ENCODE data around the gene COX14.
A peak's percentile ranks its signal among the peaks of the same experiment; 100 is the strongest.
"Not testable (repeated sequence)": the region's sequence is repeated elsewhere in the genome, so short reads cannot be mapped to it uniquely, and the experiment has no call there.

Gene COX14

GRCh38 chr12:50107416-50108268 is 4.4 kb upstream of the COX14 start:
- DNase-seq (ENCODE audit: low spot score): no peak

GRCh38 chr12:50109319-50109718 is 2.7 kb upstream of the COX14 start:
- DNase-seq (ENCODE audit: low spot score): no peak

DNA sequence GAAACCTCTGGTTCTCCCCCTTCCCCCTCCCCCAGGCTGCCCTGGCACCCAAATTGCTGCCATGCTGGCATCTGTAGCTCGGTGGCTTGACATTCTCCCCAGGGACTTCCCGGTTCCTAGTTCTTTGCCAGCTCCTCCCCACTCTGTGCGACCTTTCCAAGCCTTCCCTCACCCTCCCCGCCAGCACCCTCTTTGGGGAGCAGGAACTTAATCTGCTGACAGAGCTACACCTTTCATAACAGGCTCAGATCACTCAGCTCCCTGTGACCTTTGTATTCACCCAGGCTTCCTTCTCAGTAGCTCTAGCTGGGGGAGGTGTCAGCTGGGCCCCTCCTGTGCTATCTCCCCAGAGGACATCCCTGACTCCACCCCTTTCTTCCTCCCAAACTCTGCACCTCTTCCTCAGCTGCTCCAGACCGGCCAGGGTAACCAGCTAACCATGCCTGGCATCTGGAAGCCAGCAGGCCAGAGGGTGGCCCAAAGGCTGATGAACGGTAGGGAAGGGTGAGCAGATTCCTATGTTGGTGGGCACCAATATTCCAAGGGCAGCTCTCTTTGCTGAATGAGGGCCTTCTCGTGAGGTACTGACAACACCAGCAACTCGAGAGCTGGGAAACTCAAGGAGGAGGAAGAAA is 1.8 kb upstream of the COX14 start:
- DNase-seq (ENCODE audit: low spot score): peak; percentile 29

- DNase-seq (ENCODE audit: low spot score): peak; percentile 76
Measured at GRCh38 chr12:50110762-50111351, 1.2 kb upstream of the COX14 start.

- no peak for DNase-seq (ENCODE audit: low spot score)
Measured at GRCh38 chr12:50111395-50111692, 692 bp upstream of the COX14 start.

GRCh38 chr12:50112456-50113218 is 601 bp downstream of the COX14 start:
- DNase-seq (ENCODE audit: low spot score): peak; percentile 73

DNA sequence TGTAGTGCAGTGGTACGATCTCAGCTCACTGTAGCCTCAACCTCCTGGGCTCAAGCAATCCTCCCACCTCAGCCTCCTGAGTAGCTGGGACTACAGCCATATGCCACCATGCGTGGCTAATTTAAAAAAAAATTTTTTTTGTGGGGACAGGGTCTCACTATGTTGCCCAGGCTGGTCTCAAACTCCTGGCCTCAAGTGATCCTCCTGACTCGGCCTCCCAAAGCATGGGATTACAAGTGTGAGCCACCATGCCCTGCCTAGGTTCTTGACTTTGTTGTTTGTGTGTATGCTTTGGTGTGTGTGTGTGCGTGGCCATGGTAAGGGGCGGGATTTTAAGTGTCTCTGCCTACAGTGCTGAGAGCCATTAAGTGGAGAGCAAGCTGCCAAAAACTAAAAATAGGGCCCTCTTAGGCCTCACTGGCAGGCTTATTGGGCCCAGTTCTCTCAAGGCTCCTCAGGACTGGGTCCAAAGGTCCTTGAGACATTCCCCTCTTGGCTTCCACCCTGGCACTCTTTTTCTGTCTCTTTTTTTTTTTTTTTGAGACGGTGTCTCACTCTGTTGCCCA is 5.1 kb downstream of the COX14 start:
- DNase-seq (ENCODE audit: low spot score): no peak

DNA sequence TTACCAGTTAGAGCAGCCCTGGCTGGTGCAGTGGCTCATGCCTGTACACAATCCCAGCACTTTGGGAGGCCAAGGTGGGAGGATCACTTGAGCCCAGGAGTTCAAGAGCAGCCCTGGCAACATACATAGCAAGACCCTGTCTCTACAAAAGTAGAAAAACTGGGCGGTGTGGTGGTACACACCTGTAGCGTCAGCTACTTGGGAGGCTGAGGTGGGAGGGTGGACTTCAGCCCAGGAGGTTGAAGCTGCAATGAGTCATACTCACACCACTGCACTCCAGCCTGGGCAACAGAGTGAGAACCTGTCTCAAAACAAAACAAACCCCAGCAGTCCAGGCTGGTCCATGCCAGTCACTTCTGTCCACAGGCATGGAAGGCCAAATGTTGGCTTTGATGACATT is 7.4 kb downstream of the COX14 start:
- no peak for DNase-seq (ENCODE audit: low spot score)

DNA sequence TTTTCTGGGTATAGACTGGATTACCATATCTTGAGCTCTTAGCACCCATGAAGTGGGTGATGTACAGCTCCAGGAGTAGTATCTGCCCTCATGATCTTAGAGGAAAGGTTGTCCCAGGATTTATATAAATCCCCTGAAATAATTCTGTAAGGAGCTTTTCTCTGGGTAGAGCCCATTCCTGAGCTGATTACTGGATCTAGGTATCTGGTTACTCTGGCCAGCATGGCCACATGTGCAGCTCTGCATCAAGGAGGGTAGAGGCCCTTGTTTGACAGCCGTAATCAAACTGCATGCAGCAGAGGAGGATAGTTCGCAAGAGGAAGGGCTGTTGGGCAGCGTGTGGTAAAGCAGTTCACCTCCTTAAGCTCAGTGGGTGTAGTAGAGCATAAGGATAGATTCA is 8.5 kb downstream of the COX14 start:
- DNase-seq (ENCODE audit: low spot score): no peak

DNA sequence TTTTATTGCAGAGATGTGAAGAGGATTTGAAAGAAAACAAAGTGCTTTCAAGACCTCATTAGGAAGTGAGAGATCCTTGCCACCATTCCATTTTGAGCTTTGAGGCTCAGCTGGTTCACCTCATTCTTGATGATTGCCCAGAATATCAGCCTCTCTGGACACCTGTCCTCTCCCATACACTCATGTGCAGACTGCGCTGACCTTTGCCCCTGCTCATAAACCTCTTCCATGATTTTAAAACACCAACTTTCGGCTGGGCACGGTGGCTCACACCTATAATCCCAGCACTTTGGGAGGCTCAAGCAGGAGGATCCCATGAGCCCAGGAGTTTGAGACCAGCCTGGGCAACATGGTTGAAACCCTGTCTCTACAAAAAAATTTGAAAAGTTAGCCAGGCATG is 8.9 kb downstream of the COX14 start:
- DNase-seq (ENCODE audit: low spot score): no peak

GRCh38 chr12:50121641-50122040 is 9.6 kb downstream of the COX14 start:
- no peak for DNase-seq (ENCODE audit: low spot score)

GRCh38 chr12:50123203-50123602 is 11.2 kb downstream of the COX14 start:
- DNase-seq (ENCODE audit: low spot score): no peak

DNA sequence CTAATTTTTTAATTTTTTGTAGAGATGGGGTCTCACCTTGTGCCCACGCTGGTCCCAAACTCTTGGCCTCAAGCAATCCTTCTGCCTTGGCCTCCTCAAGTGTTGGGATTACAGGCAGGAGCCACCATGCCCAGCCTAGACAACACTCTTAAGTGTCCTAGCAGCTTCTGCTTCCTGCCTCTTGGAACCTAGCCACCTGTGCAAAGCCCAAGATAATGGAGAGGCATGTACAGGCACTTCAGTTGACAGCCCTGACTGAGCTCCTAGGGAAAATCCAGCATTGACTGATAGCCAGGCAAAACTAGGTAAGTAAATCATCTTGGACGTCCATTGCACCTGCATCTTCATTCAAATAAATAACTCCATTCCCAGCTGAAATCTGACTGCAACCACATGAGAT is 15.5 kb downstream of the COX14 start:
- no peak for DNase-seq (ENCODE audit: low spot score)

- DNase-seq (ENCODE audit: low spot score): no peak
Measured at GRCh38 chr12:50129290-50129689, 17.3 kb downstream of the COX14 start.

- DNase-seq (ENCODE audit: low spot score): no peak
Measured at GRCh38 chr12:50132505-50133135, 20.6 kb downstream of the COX14 start.

- no peak for DNase-seq (ENCODE audit: low spot score)
Measured at GRCh38 chr12:50142993-50143392, 31.0 kb downstream of the COX14 start.

DNA sequence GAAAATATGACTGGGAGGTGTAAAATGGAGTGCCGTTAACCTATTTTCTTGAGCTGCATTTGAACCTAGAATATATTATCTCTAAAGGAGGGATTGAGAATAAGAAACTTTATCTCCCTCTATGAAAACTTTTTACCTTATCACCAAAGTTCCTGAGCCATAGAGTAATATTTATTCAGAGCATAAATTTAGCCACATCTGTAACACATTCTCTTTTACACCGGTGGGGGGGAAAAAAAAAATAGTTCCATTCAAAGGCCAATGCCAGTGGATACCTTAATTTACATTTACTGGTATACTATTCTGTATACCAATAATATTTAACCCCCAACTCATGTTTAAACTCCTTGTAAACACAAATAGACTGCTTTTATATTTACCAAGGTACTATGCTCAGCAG is 33.4 kb downstream of the COX14 start:
- DNase-seq (ENCODE audit: low spot score): no peak

GRCh38 chr12:50147281-50147680 is 35.2 kb downstream of the COX14 start:
- no peak for DNase-seq (ENCODE audit: low spot score)

- DNase-seq (ENCODE audit: low spot score): not testable (repeated sequence)
Measured at GRCh38 chr12:50148011-50148410, 36.0 kb downstream of the COX14 start.

DNA sequence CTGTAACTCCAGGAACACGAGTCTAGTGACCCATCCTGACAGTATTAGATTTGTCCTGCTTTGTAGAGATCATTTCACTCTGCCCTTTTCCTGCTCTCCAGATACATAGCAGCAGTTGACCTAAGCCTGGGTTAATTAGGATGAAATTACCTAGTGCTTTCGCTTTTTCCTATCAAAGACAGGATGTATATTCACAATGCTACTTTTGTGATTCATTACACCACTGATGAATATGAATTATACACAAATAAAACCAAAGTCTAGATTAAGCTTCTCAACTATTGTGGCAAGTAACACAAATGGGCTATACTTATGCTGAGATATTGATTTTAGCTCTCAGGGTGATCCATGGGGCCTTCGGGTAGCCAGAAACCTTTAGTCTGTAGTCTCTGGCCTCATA is 37.3 kb downstream of the COX14 start:
- DNase-seq (ENCODE audit: low spot score): no peak

DNA sequence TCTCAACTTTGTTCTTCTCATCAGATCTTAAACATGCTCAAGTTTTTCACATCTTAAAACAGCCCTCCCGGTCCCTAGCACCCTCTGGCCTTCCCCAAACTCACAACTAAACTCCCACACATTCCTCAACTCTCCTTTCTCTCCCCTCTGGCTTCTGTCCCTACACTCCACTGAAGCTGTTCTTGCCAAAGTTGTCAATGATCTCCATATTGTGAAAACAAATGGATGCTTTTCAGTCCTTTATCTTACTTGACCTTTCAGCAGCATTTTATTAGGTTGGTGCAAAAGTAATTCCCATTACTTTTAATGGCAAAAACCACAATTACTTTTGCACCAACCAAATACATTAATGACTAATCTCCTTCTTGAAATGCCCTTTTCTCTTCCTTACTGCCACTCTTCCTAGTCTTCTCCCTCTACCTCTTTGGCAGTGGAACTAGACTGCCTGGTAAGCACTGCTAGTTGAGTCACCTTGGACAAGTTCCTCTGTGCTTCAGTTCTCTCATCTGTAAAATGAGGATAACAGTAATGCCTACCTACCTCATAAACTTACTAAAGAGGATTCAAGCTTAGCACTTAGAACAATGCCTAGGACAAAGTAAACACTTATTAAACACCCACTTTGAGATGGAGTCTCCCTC is 39.1 kb downstream of the COX14 start:
- no peak for DNase-seq (ENCODE audit: low spot score)

Data from SW480 (cell line).